NCI-H1694 (cell line): ENCODE results near the gene NFIC.

Source experiments
- DNase-seq: peaks from one replicate; lab custom pipeline; 2025; lab: John Stamatoyannopoulos, UW

The NFIC gene

DNA sequence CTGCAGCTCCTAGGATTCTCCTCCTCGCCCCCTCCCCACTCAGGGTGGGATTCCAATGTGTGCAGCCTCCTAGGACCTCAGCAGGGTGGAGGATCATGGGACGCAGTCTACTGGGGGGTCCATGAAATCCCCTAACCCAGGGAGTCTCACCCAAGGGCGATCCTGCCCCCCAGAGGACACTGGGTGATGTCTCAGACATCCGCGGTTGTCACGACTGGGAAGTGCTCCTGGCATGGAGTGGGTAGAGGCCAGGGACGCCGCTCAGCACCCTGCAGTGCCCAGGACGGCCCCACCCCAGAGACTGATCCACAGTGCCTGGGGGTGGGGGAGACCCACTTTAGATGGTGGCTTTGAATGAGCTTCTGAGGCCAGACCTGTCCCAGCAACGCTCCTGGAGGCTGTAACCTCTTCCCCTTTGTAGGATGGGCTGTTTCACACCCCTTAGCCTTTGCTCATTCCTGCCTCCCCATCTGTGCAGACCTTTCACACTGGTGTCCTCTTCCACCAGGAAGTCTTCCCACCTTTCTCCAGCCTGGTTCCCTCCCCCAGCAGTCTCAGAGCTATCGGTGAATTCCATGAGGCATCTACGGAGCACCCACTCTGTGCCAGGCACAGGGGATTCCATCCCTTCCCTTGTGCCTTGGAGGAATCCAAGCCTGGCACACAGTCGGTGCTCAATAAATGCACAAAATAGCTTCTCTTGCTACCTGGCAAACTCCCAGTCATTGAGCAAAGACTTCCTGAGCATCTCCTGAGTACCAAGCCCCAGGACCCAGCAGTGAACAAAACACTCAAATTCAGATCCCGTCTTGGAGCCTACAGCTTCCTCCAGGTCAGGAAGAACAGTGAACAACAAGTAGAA lies 103.5 kb downstream of the NFIC start:
- DNase-seq, result no peak

DNA sequence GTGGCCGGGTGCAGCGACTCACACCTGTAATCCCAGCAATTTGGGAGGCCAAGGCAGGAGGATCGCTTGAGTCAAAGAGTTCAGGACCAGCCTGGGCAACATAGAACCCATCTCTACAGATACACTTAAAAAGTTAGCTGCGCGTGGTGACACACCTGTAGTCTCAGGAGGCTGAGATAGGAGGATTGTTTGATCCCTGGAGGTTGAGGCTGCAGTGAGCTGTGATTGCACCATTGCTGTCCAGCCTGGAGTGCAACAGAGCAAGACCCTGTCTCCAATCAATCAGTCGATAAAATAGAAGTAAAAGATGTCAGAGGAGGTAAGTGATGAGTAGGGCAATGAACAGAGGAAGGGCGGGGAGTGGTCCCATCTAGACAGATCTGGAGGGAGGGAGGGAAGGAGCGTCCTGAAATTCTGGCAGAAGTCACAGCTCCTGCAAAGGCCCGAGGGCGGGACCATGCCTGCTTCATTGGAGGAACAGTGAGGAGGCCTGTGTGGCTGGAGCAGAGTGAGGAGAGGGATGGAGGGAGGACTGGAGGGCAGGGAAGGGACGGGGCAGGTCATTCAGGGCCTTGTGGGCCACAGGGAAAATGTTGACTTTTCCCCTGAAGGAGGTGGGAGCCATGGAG lies 104.2 kb downstream of the NFIC start:
- no peak for DNase-seq

DNA sequence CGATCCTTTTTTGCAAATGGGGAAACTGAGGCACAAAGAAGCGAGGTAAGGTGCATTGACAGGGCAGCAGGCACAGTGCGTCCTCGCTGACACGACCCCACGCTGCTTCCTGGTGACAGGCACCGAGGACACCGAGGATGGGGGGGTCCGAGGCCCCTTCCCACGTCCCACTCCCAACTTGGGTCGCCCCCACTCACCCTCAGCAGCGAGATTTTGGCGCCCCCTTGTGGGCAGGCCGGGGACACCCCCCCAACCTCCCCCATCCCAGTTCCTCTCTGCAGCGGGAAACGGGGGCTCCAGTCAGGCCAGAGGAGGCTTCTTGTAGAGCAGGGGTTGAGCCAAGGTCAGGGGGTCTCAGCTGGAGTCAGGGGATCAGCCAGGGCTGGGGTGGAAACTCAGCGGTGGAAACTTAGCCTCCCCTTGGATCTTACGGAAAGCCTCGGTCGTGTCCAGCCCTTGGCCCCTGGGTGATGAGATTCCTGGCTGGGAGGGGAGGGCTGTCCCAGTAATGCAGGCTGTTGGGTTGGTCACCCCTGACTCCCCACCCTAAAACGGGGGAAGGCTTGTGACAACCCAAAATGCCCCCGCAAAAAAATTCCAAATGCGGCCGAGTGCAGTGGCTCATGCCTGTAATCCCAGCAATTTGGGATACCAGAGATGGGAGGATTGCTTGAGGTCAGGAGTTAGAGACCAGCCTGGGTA lies 105.7 kb downstream of the NFIC start:
- no peak for DNase-seq

DNA sequence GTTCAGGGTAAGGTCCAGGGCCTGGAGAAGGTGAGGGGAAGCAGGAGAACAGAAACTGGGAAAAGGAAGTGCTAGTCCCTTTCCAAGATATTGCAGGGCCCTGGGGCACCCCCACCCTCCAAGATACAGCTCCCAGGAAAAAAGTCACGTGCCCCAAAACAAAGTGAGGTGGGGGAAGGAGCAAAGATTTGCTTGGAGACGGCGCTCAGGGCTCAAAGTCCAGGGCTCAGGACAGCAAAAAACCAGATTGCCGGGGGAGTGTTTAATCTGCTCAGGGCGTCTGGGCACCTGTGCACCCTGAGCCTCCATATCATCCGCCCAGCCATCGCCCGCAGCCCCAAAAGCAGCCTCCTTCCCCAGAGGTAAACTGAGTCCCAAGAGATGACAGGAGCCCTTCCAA lies 107.6 kb downstream of the NFIC start:
- no peak for DNase-seq

DNA sequence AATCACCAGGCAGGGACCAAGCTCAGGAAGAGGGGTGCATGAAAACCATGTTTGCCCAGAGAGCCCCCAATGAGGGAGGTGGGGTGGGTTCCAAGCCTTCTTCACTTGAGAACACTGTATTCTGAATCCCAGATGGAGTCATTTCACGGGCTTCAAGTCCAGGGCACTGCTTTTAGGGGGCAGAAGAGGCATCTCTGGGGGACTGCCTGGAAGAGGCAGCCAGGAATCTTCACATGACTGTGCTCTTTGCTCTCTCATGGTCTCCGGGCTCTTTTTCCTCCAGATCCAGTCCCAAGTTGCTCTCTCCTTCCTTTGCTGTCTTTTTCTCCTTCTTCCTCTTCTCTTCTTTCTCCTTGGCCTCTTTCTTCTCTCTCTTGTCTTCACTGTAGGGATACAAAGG lies 108.2 kb downstream of the NFIC start:
- DNase-seq, result no peak

DNA sequence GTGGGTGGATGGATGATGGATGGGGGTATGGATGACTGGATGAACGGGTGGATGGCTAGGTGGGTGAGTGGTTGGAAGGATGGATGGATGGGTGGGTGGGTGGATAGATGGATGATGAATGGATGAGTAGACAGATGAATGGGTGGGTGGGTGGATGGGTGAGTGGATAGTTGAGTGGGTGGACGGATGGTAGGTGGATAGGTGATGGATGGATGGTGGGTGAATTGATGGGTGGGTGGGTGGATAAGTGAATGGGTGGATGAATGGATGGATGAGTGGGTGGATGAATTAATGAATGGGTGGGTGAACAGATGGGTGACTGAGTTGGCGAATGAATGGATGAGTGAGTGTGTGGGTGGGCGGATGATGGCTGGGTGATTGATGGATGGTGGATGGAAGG lies 109.1 kb downstream of the NFIC start:
- no peak for DNase-seq

DNA sequence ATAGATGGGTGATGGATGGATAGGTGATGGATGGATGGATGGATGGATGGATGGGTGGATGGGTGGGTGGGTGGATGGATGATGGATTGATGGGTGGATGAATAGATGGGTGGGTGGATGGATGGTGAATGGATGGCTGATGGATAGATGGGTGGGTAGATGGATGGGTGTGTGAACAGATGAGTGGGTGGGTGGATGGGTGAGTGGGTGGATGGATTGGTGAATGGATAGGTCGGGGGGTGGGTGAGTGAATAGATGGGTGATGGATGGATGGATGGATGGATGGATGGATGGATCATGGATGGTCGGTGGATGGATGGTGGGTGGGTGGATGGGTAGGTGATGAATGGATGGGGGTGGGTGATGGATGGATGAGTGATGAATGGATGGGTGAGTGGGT lies 110.4 kb downstream of the NFIC start:
- no peak for DNase-seq

DNA sequence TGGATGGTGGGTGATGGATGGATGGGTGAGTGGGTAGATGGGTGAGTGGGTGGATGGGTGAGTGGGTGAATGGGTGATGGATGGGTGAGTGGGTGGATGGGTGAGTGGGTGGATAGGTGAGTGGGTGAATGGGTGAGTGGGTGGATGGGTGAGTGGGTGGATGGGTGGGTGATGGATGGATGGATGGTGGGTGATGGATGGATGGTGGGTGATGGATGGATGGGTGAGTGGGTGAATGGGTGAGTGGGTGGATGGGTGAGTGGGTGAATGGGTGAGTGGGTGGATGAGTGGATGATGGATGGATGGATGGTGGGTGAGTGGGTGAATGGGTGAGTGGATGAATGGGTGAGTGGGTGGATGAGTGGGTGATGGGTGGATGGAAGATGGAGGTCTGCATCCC lies 111.1 kb downstream of the NFIC start:
- no peak for DNase-seq

DNA sequence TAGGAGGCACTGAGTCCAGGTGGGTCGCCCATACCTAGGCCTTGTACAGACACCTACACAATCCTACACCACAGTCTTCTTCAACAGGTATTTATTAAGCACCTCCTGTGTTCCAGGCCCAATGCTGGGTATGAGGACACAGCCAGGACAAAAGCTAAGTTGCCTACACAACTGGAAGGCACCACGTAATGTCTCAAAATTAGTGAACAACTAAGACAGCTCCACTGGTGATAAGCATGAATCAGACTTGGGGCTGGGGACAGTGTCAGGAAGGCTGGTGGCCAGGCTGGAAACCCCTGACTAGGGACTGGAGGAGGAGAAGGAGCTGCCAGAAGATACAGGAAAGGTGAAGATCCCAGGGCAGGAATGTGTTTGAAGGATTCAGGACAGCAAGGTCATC lies 111.6 kb downstream of the NFIC start:
- DNase-seq, result no peak

DNA sequence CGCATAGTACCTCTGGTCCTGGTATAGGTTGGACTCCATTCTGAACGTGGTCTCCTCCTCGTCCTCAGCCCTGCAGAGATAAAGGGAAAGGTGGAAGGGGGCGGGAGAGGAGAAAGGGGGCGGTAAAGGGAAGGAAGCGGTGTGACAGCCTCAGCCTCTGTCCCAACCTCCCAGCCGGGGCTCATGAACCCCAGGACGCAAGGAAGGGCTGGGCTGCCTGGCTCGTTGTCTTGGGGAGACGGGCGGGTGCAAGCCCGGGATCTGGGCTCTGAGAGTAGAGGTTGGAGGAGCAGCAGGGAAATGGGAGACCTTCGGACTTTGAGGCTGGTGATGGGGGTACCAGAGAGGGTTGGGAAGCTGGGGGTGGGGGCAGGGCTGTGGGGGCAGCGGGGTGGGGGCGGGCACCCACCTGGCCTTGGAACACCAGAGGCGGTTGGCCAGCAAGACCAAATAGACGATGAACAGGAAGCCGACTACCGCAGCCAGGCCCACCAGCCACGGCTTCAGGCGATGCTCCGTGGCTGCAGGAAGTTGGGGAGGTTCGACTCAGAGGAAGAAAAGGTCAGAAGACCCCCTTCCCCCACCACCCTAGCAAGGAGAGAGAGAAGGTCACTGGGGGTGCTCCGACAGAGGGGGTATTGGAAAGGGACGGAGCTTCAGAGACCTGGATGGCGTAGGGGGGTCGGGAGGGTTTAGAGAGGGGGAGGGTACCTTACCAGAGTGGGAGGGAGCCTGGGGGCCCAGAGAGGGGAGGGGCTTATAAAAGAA lies 112.2 kb downstream of the NFIC start:
- no peak for DNase-seq

DNA sequence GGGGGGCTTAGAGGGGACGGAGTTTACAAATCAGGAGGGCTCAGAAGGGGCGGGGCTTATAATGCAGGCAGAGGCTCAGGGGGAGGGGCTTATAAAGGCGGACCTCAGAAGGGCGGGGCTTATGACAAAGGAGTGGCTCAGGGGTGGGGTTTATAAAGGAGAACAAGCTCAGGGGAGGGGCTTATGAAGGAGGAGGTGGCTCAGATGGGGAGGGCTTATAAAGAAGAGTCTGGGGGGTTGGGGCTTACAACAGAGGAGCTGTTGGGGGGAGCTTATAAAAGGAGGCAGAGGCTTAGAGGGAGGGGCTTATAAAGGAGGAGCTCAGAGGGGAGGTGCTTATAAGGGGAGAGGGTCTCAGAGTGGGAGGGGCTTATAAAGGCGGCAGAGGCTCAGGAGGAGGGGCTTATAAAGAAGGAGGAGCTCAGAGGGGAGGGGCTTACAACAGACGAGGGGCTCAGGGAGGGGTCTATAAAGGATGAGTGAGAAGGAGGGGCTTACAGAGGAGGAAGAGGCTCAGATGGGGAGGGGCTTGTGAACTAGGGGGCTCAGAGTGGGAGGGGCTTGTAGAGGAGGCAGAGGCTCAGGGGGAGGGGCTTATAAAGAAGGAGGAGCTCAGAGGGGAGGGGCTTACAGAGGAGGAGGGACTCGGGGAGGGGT lies 112.9 kb downstream of the NFIC start:
- DNase-seq, result no peak

DNA sequence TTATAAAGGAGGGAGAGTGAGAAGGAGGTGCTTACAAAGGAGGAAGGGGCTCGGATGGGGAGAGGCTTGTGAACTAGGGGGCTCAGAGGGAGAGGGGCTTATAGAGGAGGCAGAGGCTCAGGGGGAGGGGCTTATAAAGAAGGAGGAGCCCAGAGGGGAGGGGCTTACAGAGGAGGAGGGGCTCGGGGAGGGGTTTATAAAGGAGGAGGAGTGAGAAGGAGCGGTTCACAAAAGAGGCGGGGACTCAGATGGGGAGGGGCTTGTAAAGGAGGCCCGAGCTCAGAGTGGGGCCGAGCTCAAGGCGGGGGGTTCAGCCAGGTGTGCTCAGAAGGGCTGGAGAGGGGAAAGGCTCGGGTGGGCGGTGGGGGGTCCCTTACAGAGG lies 113.4 kb downstream of the NFIC start:
- no peak for DNase-seq

DNA sequence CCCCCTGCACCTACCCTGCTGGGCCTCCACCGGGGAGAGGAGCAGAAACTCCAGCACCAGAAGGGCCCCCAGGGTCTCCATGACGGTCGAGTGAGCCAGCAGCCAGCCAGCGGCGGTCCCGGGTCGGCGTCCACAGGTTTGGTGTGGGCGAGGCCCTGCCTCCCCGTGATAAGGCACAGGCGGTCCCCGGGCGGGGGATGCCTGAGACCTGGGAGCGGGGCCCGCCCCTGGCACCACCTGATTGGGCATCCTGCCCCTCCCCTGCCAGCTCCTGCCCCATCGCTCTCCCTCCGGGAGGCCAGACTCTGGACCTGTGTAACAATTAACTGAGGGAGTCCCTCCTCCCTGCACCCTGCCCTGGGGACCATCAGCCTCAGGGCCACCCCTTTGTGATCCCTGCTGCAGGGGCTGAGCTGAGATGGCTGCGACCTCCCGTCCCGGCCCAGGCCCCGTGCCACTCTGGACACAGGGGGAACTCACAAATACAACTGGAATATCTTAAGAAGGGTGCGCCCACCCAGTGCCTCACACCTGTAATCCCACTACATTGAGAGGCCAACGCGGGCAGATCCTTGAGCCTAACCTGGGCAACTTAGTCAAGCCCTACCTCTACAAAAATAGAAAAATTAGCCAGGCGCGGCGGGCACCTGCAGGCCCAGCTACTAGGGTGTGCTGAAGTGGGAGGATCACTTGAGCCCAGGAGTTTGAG lies 114.2 kb downstream of the NFIC start, which contains the start of gene SMIM24:
Gene SMIM24, minus strand, starts transcription at position 143 of the 709 bp plus-strand sequence. Its CDS starts 62 bp downstream, at position 81.
- DNase-seq, result no peak

DNA sequence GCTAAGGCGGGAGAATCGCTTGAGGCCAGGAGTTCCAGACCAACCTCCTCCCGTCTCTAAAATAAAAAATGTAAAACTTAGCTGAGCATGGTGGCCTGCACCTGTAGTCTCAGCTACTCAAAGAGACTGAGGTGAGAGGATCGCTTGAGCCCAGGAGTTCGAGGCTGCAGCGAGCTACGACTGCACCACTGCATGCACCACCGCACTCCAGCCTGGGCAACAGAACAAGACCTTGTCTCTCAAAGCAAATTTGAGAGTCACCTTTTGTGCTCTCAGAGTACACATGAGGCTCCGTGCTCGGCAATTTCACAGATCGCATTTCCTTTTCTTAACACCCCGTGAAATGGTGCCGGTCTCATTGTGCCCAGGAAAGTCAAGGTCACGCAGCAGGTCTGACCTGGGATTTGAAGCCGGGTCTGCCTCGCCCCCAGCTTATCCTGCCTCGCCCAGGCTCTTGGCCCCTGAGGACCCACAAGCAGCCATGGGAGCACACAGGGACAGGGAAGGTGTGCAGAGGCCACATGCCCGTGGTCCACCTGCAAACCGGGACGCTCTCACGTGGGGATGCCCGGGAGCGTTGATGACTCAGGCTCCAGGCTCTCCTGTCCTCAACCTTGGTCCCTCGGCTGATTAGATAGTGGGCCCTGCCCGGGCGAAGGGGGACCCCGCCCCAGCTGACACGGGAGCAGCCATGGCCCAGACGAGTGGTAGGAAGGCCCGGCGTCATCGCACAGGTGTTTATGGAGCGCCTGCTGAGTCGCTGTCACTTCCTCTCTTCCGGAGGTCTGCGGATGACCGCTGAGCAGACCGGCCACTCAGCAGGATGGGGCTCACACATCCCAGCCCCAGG lies 115.1 kb downstream of the NFIC start:
- DNase-seq, result no peak

DNA sequence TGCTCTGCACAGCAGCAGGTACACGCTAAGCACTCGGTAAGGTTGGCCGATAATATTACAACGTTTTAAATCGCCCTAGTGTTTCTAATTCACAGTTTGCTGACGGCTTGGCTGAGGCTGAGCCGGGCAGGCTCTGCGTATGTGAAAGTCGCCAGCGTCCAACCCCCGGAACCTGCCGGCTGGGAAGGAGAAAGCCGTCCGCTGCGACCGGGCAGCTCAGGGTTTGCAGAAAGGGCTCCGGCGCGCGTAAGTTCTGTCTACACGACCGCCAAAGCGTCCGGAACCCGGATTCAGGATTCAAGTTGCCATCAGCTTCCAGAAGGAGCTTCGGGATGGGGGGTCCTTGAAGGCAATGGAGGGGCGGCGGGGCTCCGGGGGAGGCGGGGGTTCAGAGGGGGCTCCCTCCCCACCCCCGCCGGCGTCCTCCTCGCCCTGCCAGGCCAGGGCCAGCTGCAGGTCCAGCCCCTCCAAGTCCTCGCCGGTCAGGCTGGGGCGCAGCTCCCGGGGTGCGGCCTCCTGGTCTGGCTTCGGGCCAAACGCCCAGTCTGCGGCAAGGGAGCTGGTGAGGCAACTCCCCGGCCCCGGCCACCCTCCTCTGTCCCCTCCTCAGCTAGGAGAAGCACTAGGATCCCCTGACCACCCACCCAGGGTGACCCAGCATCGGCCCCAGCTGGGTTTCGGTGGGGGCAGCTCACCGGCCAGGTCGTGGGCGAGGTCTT lies 116.3 kb downstream of the NFIC start:
- no peak for DNase-seq

DNA sequence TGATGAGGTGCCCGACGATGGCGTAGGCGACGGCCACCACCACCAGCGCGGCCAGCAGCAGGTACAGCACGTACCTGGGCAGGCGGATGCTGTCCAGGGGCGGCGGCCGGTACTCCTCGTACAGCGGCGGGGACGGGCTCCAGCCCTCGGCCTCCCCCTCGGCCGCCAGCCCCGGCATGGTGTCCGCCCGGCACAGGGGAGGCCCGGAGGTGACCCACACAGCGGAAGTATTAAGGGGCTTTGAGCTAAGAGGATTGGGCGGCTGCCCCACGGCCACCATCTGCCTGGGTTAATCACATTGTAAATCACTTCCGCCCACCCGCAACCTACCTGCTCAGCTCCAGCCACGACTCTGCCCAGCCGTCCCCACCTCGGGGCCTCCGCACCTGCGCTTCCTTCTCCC lies 116.8 kb downstream of the NFIC start, which contains the start of gene SMIM44:
Gene SMIM44, minus strand, starts transcription at position 216 of the 403 bp plus-strand sequence. Its CDS starts 38 bp downstream, at position 178.
- DNase-seq, result no peak

DNA sequence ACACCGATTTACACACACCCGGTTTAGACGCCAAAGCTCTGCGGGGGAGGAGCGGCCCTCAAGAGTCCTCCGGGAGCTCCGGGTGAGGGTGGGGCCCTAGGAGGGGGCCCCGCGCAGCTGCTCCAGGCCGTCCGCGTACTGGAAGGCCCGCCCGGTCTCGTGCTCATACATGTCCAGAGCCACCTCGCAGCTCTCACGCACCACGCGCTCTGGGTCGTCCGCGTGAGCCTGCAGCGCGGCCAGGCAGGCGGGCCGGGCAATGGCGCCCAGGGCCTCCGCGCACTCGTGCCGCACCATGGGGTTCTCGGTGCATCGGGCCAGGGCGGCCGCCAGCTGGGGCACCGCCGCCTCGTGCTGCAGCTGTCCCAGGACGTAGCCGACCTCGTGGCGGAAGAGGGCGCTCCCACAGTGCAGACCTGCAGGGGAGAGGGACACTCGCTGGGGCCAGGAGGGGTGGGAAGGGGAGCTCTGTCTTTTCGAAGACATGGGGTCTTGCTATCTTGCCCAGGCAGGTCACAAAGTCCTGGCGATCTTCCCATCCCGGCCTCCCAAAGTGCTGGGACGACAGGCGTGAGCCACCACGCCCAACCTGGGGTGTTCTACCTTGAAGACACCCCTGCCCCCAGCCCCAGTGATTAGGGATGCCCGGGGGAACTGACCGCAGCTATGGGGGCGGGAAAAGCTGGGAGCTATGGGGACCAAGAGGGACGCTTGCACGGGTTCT lies 125.2 kb downstream of the NFIC start:
- DNase-seq, result no peak

DNA sequence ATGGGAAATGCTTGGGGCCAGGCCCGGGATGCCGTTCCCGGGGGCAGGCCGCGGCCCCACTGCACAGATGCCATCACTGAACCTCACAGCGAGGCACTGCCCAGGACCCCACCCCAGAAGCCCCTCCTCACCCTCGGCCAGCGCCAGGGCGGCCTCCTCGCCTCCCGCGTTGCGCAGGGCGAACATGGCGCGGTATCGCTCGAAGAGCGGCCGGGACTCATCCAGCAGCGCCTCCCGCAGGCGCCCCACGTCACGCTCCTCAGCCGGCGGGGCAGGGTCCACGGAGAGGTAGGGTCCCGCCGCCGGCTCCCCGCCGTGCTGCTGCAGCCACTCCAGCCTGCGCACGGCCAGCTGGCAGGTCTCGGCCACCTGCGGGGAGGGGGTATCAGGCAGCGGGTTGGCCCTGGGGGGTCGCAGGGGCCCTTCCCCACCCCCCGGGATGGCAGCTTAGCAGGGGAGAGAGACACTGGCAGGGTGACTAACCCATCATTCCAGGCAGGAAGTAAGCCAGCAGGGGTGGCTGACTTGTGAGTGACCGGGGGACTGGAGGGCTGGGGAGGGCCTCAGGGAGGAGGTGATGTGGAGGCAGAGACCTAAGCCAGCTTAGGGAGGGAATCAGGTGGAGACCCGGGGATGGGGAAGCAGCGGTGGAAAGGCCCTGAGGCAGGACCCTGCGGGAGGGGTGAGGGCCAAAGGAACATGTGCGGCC lies 125.9 kb downstream of the NFIC start:
- no peak for DNase-seq
